Measurements from ENCODE around the gene CYSLTR1.

DNA sequence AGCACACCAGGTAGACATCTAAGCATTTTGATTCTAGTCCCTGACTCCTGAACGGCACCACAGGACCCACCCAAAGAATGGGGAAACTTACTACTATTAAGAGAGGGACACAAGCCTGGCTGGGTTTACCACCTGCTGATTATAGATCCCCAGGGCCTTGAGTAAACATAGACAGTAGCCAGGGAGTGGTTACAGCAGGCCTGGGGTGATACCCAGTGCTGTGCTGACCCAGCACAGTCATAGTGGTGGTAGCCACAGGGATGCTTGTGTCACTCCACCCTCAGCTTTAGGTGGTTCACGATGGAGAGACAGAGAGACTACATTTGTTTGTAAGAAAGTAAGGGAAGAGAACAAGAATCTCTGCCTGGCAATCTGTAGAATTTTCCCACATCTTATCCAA lies 11.7 kb downstream of the CYSLTR1 start:
- TF ChIP-seq CTCF (IDR thresholded peaks at IDR 0.05) (no peak), POLR2A (IDR thresholded peaks at IDR 0.05) (no peak), POLR2AphosphoS5 (IDR thresholded peaks at IDR 0.05) (no peak), EP300 (IDR thresholded peaks at IDR 0.05) (no peak)
